ENCODE measurements around the gene F12. TPM values are rescaled to one million over a fixed set of nuclear protein-coding genes. Genes with fewer than 3 reads are reported as not detected.

F12 gene
- total RNA-seq, 1 experiment from 2014 or later: 13.4 TPM

GRCh38 chr5:177371120-177372033, 38.0 kb downstream of the F12 start:
- intact Hi-C loops (cut with micrococcal nuclease; ENCODE audit: unreplicated experiment): no loop called here
- CTCF ChIA-PET: interaction anchor here (0.5 to 1.8 kb wide), 10 partner anchors 11 to 84 kb away, joined by 3 to 10 read pairs (median 5); no protein-coding TSS in a partner anchor
- H3K4me3 ChIP-seq (ENCODE audit: low read depth in 2 of 2, low read length in 2 of 2): peak overlapping the region; percentile 51 to 63
- POLR2A ChIA-PET: interaction anchor here (0.6 to 0.7 kb wide), 3 partner anchors 11 to 472 kb away, joined by 4 to 10 read pairs (median 6); partner anchors contain the start of genes GRK6 and HK3
- no peak for ATAC-seq
- no TSS peak for BruUV-seq (replicated peaks)
- no peaks in the 10 kb centered on the region for H3K9me3 ChIP-seq (ENCODE audit: control insufficient read depth, insufficient read depth, low read depth, low read length)
- peaks cover 5% of the 10 kb centered on the region; the same call in 1 of the 2 replicates for H3K4me1 ChIP-seq (ENCODE audit: control insufficient read depth, insufficient read depth, low read length)
- H3K27me3 ChIP-seq (ENCODE audit: control insufficient read depth, insufficient read depth, low read length): no peaks in the 10 kb centered on the region
- in situ Hi-C loops (cut with HindIII; ENCODE audit: low pct_unique_long_range_greater_than_20kb, low sequenced_read_pairs): no loop called here
- DNase-seq (ENCODE audit: low read depth, low spot score): no peak
- TF ChIP-seq CTCF (IDR thresholded peaks at IDR 0.05) (no peak), POLR2AphosphoS5 (IDR thresholded peaks at IDR 0.05; ENCODE audit: low read depth, low read length) (no peak), REST (IDR thresholded peaks at IDR 0.05; ENCODE audit: insufficient read depth in 1 of 2, low read depth in 2 of 2, low read length in 1 of 2) (no peak), TCF7L2 (IDR thresholded peaks at IDR 0.05; ENCODE audit: low read depth, low read length) (no peak), SIN3A (IDR thresholded peaks at IDR 0.05; ENCODE audit: borderline replicate concordance, insufficient read depth, low read depth, low read length) (no peak)
- H3K27ac ChIP-seq (ENCODE audit: low read length): peak overlapping the region; percentile 68
- no peaks in the 10 kb centered on the region; the same call in 1 of the 2 replicates for H3K36me3 ChIP-seq (ENCODE audit: control insufficient read depth, insufficient read depth, low read length)

GRCh38 chr5:177370488-177371119, 38.8 kb downstream of the F12 start:
- no peaks in the 10 kb centered on the region for H3K9me3 ChIP-seq (ENCODE audit: control insufficient read depth, insufficient read depth, low read depth, low read length)
- H3K4me3 ChIP-seq (ENCODE audit: low read depth in 2 of 2, low read length in 2 of 2): peak overlapping the region; percentile 51 to 63
- no peak for TF ChIP-seq POLR2AphosphoS5 (IDR thresholded peaks at IDR 0.05; ENCODE audit: low read depth, low read length)
- TF ChIP-seq CTCF (IDR thresholded peaks at IDR 0.05): no peak; the same call in 1 of the 2 replicates
- TF ChIP-seq TCF7L2 (IDR thresholded peaks at IDR 0.05; ENCODE audit: low read depth, low read length): no peak
- no peak for TF ChIP-seq REST (IDR thresholded peaks at IDR 0.05; ENCODE audit: insufficient read depth in 1 of 2, low read depth in 2 of 2, low read length in 1 of 2)
- no peak for TF ChIP-seq SIN3A (IDR thresholded peaks at IDR 0.05; ENCODE audit: borderline replicate concordance, insufficient read depth, low read depth, low read length)
- peak; percentile 79 for ATAC-seq
- BruUV-seq (replicated peaks): no TSS peak
- ChIA-PET POLR2A (interaction anchor here (0.6 to 0.7 kb wide), 3 partner anchors 10 to 472 kb away, joined by 4 to 10 read pairs (median 6); partner anchors contain the start of genes GRK6 and HK3), CTCF (interaction anchor here (0.5 to 1.8 kb wide), 9 partner anchors 10 to 84 kb away, joined by 3 to 10 read pairs (median 5); partner anchors contain the start of gene PRR7)
- H3K36me3 ChIP-seq (ENCODE audit: control insufficient read depth, insufficient read depth, low read length): no peaks in the 10 kb centered on the region; the same call in 1 of the 2 replicates
- H3K27me3 ChIP-seq (ENCODE audit: control insufficient read depth, insufficient read depth, low read length): no peaks in the 10 kb centered on the region
- 0 out of 2 replicates have a peak overlapping the region, but pooled peaks have one; percentile 51 for H3K27ac ChIP-seq (ENCODE audit: low read length)
- peaks cover 9% of the 10 kb centered on the region for H3K4me1 ChIP-seq (ENCODE audit: control insufficient read depth, insufficient read depth, low read length)
- in situ Hi-C loops (cut with HindIII; ENCODE audit: low pct_unique_long_range_greater_than_20kb, low sequenced_read_pairs): no loop called here
- intact Hi-C loops (cut with micrococcal nuclease; ENCODE audit: unreplicated experiment): no loop called here
- DNase-seq (ENCODE audit: low read depth, low spot score): no peak

Measured in Panc1 (cell line).